Measurements from ENCODE around the gene NSUN4. TPM values are rescaled to one million over a fixed set of nuclear protein-coding genes. Genes with fewer than 3 reads are reported as not detected.

The NSUN4 gene
- total and polyA plus RNA-seq, 2 of the 13 experiments (the other 11 are each of a cell fraction or from before 2014, with no cell fraction given): 21.5 to 23.5 TPM

DNA sequence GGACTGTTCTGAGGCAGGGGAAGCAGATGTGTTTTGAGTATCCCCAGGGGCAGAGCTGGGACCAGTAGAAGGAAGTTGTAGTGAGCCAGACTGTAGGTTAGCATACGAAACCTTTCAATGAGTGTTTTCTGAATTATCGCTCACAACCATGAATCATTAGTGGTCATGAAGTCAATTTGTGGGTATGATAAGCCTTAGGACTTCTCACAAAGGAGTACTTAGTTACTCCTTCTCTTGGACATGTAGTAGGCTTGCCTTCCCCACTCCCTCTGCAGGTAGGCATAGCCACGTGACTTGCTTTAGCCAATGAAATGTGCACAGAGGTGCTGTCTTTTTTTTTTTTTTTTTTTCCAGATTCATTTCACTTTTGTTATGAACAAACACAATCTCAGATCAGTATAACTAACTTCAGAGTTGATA, 29.6 kb downstream of the NSUN4 start (continued):
- TF ChIP-seq NFATC3 (CRISPR knock-in tag; IDR thresholded peaks at IDR 0.05) (no peak), ZNF703 (CRISPR knock-in tag; IDR thresholded peaks at IDR 0.05; ENCODE audit: borderline replicate concordance) (no peak), ZSCAN12 (CRISPR knock-in tag; IDR thresholded peaks at IDR 0.05) (no peak), ZNF17 (CRISPR knock-in tag; IDR thresholded peaks at IDR 0.05) (no peak), KLF6 (CRISPR knock-in tag; IDR thresholded peaks at IDR 0.05) (no peak), NFKB2 (CRISPR knock-in tag; IDR thresholded peaks at IDR 0.05; ENCODE audit: borderline replicate concordance) (no peak), AGO2 (optimal IDR thresholded peaks at IDR 0.05; ENCODE audit: low read depth, low read length) (no peak)
- TF ChIP-seq, protein P1, sequence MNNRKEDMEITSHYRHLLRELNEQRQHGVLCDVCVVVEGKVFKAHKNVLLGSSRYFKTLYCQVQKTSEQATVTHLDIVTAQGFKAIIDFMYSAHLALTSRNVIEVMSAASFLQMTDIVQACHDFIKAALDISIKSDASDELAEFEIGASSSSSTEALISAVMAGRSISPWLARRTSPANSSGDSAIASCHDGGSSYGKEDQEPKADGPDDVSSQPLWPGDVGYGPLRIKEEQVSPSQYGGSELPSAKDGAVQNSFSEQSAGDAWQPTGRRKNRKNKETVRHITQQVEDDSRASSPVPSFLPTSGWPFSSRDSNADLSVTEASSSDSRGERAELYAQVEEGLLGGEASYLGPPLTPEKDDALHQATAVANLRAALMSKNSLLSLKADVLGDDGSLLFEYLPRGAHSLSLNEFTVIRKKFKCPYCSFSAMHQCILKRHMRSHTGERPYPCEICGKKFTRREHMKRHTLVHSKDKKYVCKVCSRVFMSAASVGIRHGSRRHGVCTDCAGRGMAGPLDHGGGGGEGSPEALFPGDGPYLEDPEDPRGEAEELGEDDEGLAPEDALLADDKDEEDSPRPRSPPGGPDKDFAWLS (CRISPR knock-in tag; IDR thresholded peaks at IDR 0.05; ENCODE audit: borderline replicate concordance): no peak

DNA sequence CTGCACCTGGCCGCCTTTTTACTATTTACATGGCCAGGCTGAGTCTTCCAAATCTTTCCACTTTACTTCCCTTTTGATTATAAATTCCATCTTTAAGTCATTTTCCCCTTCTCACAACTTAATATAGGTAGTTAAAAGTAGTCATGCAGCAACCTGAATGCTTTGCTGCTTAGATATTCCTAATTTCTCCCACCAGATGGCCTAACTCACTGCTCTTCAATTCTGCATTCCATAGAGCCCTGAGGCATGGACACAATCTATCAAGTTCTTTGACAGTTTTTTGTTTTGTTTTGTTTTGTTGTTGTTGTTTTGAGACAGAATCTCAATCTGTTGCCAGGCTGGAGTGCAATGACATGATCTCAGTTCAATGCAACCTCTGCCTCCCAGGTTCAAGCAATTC, 31.8 kb downstream of the NSUN4 start:
- no peak overlapping the region for H3K4me3 ChIP-seq (replicated peaks in 1 of 3; ENCODE audit: insufficient read depth in 1 of 3, low read depth in 2 of 3, low read length in 3 of 3)
- 100% methylated on average over 1 of the region's 1 CpG for WGBS (ENCODE audit: low lambda C conversion rate)
- peaks cover 19% of the 10 kb centered on the region for H3K4me1 ChIP-seq (ENCODE audit: insufficient read depth, low read length)
- no peak for FAIRE-seq
- H3K79me2 ChIP-seq (ENCODE audit: insufficient read depth, low read length): no peaks in the 10 kb centered on the region
- H3K9ac ChIP-seq (ENCODE audit: insufficient read depth, low read depth, low read length): no peak overlapping the region
- H3K9me3 ChIP-seq (ENCODE audit: low read length): no peaks in the 10 kb centered on the region
- no peaks in the 10 kb centered on the region for H4K20me1 ChIP-seq (ENCODE audit: insufficient read depth, low read length)
- no peak overlapping the region for H2AFZ ChIP-seq (ENCODE audit: low read length)
- no TSS peak for BruUV-seq (replicated peaks)
- CTCF ChIA-PET (ENCODE audit: low intra/inter-chr PET ratio, low total read pairs): no interaction called here
- H3K36me3 ChIP-seq (replicated peaks in 1 of 2; ENCODE audit: control insufficient read depth in 1 of 2, insufficient read depth in 2 of 2, low read length in 2 of 2): peaks cover 0 to 3% of the 10 kb centered on the region in 2 experiments; a peak in 2 of 5 replicates
- in situ Hi-C loops (cut with HindIII; ENCODE audit: extremely low pct_ligation_motif_present, low pct_unique_long_range_greater_than_20kb): no loop called here
- POLR2A ChIA-PET: no interaction called here
- no peak for TF ChIP-seq HNRNPH1 (optimal IDR thresholded peaks at IDR 0.05; ENCODE audit: low read depth, low read length)
- no peaks in the 10 kb centered on the region for H3K27me3 ChIP-seq (ENCODE audit: control insufficient read depth in 1 of 2, insufficient read depth in 2 of 2, low read length in 2 of 2)
- intact Hi-C loops (cut with micrococcal nuclease; ENCODE audit: unreplicated experiment): no loop called here
- no peak overlapping the region for H3K4me2 ChIP-seq (ENCODE audit: low read depth, low read length)
- no peak overlapping the region for H3K27ac ChIP-seq (ENCODE audit: extremely low read length, insufficient read depth, low read length)
- DNase-seq (ENCODE audit: low spot score): no peak
- ATAC-seq: no peak

All from HepG2 (cell line).